Measurements from ENCODE around the gene COL4A6. TPM values are rescaled to one million over a fixed set of nuclear protein-coding genes. Genes with fewer than 3 reads are reported as not detected.

COL4A6 gene
- total and polyA plus RNA-seq, 10 of the 15 experiments (the other 5 are each of a cell fraction or from before 2014, with no cell fraction given) = 0.02 to 0.56 (median 0.05) TPM; not detected in 3

- TF ChIP-seq, protein P1, sequence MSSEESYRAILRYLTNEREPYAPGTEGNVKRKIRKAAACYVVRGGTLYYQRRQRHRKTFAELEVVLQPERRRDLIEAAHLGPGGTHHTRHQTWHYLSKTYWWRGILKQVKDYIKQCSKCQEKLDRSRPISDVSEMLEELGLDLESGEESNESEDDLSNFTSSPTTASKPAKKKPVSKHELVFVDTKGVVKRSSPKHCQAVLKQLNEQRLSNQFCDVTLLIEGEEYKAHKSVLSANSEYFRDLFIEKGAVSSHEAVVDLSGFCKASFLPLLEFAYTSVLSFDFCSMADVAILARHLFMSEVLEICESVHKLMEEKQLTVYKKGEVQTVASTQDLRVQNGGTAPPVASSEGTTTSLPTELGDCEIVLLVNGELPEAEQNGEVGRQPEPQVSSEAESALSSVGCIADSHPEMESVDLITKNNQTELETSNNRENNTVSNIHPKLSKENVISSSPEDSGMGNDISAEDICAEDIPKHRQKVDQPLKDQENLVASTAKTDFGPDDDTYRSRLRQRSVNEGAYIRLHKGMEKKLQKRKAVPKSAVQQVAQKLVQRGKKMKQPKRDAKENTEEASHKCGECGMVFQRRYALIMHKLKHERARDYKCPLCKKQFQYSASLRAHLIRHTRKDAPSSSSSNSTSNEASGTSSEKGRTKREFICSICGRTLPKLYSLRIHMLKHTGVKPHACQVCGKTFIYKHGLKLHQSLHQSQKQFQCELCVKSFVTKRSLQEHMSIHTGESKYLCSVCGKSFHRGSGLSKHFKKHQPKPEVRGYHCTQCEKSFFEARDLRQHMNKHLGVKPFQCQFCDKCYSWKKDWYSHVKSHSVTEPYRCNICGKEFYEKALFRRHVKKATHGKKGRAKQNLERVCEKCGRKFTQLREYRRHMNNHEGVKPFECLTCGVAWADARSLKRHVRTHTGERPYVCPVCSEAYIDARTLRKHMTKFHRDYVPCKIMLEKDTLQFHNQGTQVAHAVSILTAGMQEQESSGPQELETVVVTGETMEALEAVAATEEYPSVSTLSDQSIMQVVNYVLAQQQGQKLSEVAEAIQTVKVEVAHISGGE (CRISPR knock-in tag; IDR thresholded peaks at IDR 0.05) = no peak
- TF ChIP-seq GATAD2B (conservative IDR thresholded peaks at IDR 0.05; ENCODE audit: low read depth) = no peak
- no peak for TF ChIP-seq PAX5 (IDR thresholded peaks at IDR 0.05; ENCODE audit: borderline replicate concordance, low read depth, low read length)
- no peak for TF ChIP-seq CHD4 (IDR thresholded peaks at IDR 0.05)
- no peak for TF ChIP-seq ASH2L (IDR thresholded peaks at IDR 0.05; ENCODE audit: borderline replicate concordance, low read depth)
- no peak for TF ChIP-seq EP300 (IDR thresholded peaks at IDR 0.05; ENCODE audit: borderline replicate concordance in 1 of 2, control insufficient read depth in 1 of 2, low read depth in 2 of 2, low read length in 2 of 2)
- no peak for TF ChIP-seq MTA3 (IDR thresholded peaks at IDR 0.05; ENCODE audit: borderline replicate concordance, low read length)
Observed at GRCh38 chrX:108306086-108306485, 132.1 kb downstream of the COL4A6 start (continued).

DNA sequence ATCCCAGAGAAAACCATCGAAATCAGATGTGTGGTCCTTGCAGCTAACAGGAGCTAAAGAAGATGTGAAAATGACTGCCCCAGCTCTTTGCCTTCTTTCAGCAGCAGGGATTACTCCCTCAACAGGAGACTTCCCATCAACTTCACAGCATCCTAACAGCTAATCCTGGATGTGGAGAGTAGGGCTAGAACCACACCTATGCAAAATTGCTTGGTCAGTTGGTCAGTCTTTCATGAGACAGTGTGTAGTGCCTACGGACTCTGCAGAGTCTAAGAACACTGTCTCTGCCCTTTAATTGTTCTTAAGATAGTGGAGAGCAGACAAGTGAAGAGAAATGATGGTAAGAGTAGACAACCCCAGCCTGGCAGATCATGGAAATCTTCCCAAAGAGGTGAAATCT, 133.5 kb downstream of the COL4A6 start:
- 0% methylated on average over 2 of the region's 2 CpGs for WGBS (ENCODE audit: insufficient coverage, insufficient replicate concordance, low lambda C conversion rate, missing lambda C conversion rate)
- no peaks in the 10 kb centered on the region for H3K36me3 ChIP-seq (ENCODE audit: control insufficient read depth in 2 of 2, insufficient read depth in 2 of 2, low read length in 1 of 2)
- no peak overlapping the region for H3K4me2 ChIP-seq (ENCODE audit: control insufficient read depth, insufficient read depth)
- BruUV-seq (replicated peaks) = no TSS peak
- intact Hi-C loops (cut with micrococcal nuclease; ENCODE audit: unreplicated experiment) (loop anchor here (2.0 kb wide), 1 partner anchor 80 kb away; no protein-coding TSS in a partner anchor), in situ Hi-C loops (cut with MboI) (no loop called here)
- no peaks in the 10 kb centered on the region; a peak in 2 of 4 replicates for H3K27me3 ChIP-seq (replicated peaks in 1 of 2; ENCODE audit: control insufficient read depth in 2 of 2, insufficient read depth in 2 of 2, low read length in 1 of 2)
- no peaks in the 10 kb centered on the region for H3K79me2 ChIP-seq (ENCODE audit: control insufficient read depth, insufficient read depth, low read length)
- FAIRE-seq (no peak), DNase-seq (ENCODE audit: low read depth, low spot score) (no peak), ATAC-seq (no peak)
- no peak overlapping the region for H3K27ac ChIP-seq (ENCODE audit: control insufficient read depth, insufficient read depth)
- H3K4me1 ChIP-seq (ENCODE audit: control insufficient read depth, insufficient read depth, low read length) = no peaks in the 10 kb centered on the region
- ChIA-PET POLR2A (no interaction called here), CTCF (interaction anchor here (1.5 kb wide), 1 partner anchor 1080 kb away, joined by 3 read pairs; no protein-coding TSS in a partner anchor), SMC1A (ENCODE audit: uncharacterized antibody, unreplicated experiment) (interaction anchor here (1.4 to 2.6 kb wide), 2 partner anchors 35 to 80 kb away, joined by 3 to 17 read pairs; no protein-coding TSS in a partner anchor), RAD21 (ENCODE audit: unreplicated experiment) (interaction anchor here (3.0 kb wide), 1 partner anchor 80 kb away, joined by 13 read pairs; no protein-coding TSS in a partner anchor)
- no peak overlapping the region for H3K9ac ChIP-seq (ENCODE audit: control insufficient read depth, insufficient read depth, low read length)
- no peaks in the 10 kb centered on the region for H3K9me3 ChIP-seq (replicated peaks; ENCODE audit: control insufficient read depth, insufficient read depth, low read length)
- no peak overlapping the region for H3K4me3 ChIP-seq
- no peaks in the 10 kb centered on the region for H4K20me1 ChIP-seq (ENCODE audit: control insufficient read depth, insufficient read depth)
- no peak overlapping the region for H2AFZ ChIP-seq (ENCODE audit: control insufficient read depth, low read depth, low read length)
- no peak for TF ChIP-seq BCLAF1 (IDR thresholded peaks at IDR 0.05)
- no peak for TF ChIP-seq RAD51 (IDR thresholded peaks at IDR 0.05)
- TF ChIP-seq HDAC2 (IDR thresholded peaks at IDR 0.05) = no peak
- TF ChIP-seq MTA2 (IDR thresholded peaks at IDR 0.05; ENCODE audit: low read depth) = no peak
- no peak for TF ChIP-seq PBX3 (IDR thresholded peaks at IDR 0.05; ENCODE audit: insufficient replicate concordance, low read depth, low read length)
- no peak for TF ChIP-seq BRCA1 (IDR thresholded peaks at IDR 0.05; ENCODE audit: low read depth, low read length)
- no peak for TF ChIP-seq NFXL1 (IDR thresholded peaks at IDR 0.05; ENCODE audit: borderline replicate concordance)
- TF ChIP-seq POU2F2 (IDR thresholded peaks at IDR 0.05; ENCODE audit: borderline replicate concordance, low read depth, low read length) = no peak
- no peak for TF ChIP-seq KLF5 (IDR thresholded peaks at IDR 0.05; ENCODE audit: partially characterized antibody)
- TF ChIP-seq YBX1 (IDR thresholded peaks at IDR 0.05) = no peak
- TF ChIP-seq NBN (IDR thresholded peaks at IDR 0.05) = no peak
